HEK293 (cell line): ENCODE data around the gene MRPS6.

Source experiments
- CTCF ChIA-PET: fragments of 350-600 bp; formaldehyde crosslinking; extraction: SDS; loops from one replicate; lab custom pipeline; 2021; ENCODE audit warnings: antibody characterized with exemption; lab: Yijun Ruan, JAX
- POLR2A ChIA-PET: fragments of 300-600 bp; formaldehyde crosslinking; extraction: SDS; loops from one replicate; lab custom pipeline; 2020; ENCODE audit warnings: antibody characterized with exemption, inconsistent platforms; lab: Yijun Ruan, JAX
- H3K27ac ChIP-seq: fragments of 200-500 bp; sonication (Bioruptor generic); 2 replicates; pipeline ENCODE4 v1.5.1; 2014; ENCODE audit warnings: low read depth, low read length, control low read depth, inconsistent platforms; ENCODE audit errors: extremely low read depth
- H3K36me3 ChIP-seq, 2 experiments: fragments of 200-500 bp in 1 of 2; sonication (Bioruptor generic) in 1 of 2; 1 replicate in 1 of 2; 2 replicates in 1 of 2; pipeline ENCODE4 v1.5.1; 2014 to 2017; ENCODE audit warnings: inconsistent platforms in 2 of 2, low read length in 2 of 2; ENCODE audit not compliant: control insufficient read depth in 2 of 2, insufficient read depth in 1 of 2
- H3K4me1 ChIP-seq: fragments of 200-500 bp; sonication (Bioruptor generic); 2 replicates; pipeline ENCODE4 v1.5.1; 2014; ENCODE audit warnings: mild to moderate bottlenecking, low read length, inconsistent platforms; ENCODE audit not compliant: control insufficient read depth, insufficient read depth
- H3K4me3 ChIP-seq: 2 replicates; pipeline ENCODE4 v1.5.1; 2011; ENCODE audit warnings: low read depth, mild to moderate bottlenecking, control low read depth, low read length, moderate library complexity
- H3K9me3 ChIP-seq: fragments of 200-500 bp; sonication (Bioruptor generic); 2 replicates; pipeline ENCODE4 v1.5.1; 2014; ENCODE audit warnings: low read depth, low read length, inconsistent platforms; ENCODE audit not compliant: control insufficient read depth, insufficient read depth
- FEZF1 ChIP-seq: fragments of 450-650 bp; formaldehyde crosslinking; IDR thresholded peaks from 2 replicates; pipeline ENCODE4 v1.5.1; 2016; ENCODE audit warnings: missing biosample characterization, missing genetic modification characterization
- KLF8 ChIP-seq: fragments of 450-650 bp; formaldehyde crosslinking; IDR thresholded peaks from 2 replicates; pipeline ENCODE4 v1.5.1; 2016; ENCODE audit warnings: missing biosample characterization, missing genetic modification characterization
- PRDM1 ChIP-seq: fragments of 450-650 bp; formaldehyde crosslinking; IDR thresholded peaks from 2 replicates; pipeline ENCODE4; 2016; ENCODE audit warnings: missing biosample characterization, missing genetic modification characterization
- TRIM28 ChIP-seq: IDR thresholded peaks from 2 replicates; pipeline ENCODE4 v1.6.1; 2011; ENCODE audit warnings: low read length, control low read depth, borderline replicate concordance
- WT1 ChIP-seq: fragments of 450-650 bp; formaldehyde crosslinking; IDR thresholded peaks from 2 replicates; pipeline ENCODE4 v1.5.1; 2016; ENCODE audit warnings: missing biosample characterization, missing genetic modification characterization
- ZBTB48 ChIP-seq: fragments of 450-650 bp; formaldehyde crosslinking; IDR thresholded peaks from 2 replicates; pipeline ENCODE4 v1.5.1; 2016; ENCODE audit warnings: missing biosample characterization, missing genetic modification characterization
- ZBTB8A ChIP-seq: fragments of 450-650 bp; formaldehyde crosslinking; IDR thresholded peaks from 2 replicates; pipeline ENCODE4 v1.5.1; 2016; ENCODE audit warnings: missing biosample characterization, missing genetic modification characterization
- ZFHX2 ChIP-seq: fragments of 450-650 bp; formaldehyde crosslinking; conservative IDR thresholded peaks from 2 replicates; pipeline ENCODE4 v1.5.1; 2016; ENCODE audit warnings: missing biosample characterization, missing genetic modification characterization
- ZNF335 ChIP-seq: fragments of 450-650 bp; formaldehyde crosslinking; conservative IDR thresholded peaks from 2 replicates; pipeline ENCODE4 v1.5.1; 2016; ENCODE audit warnings: missing biosample characterization, missing genetic modification characterization
- ZNF510 ChIP-seq: fragments of 450-650 bp; formaldehyde crosslinking; IDR thresholded peaks from 2 replicates; pipeline ENCODE4 v1.5.1; 2018; ENCODE audit warnings: mild to moderate bottlenecking, missing genetic modification characterization, missing biosample characterization; ENCODE audit not compliant: insufficient replicate concordance
- ZNF549 ChIP-seq: fragments of 450-650 bp; IDR thresholded peaks from 2 replicates; pipeline ENCODE4 v1.5.1; 2018; ENCODE audit warnings: missing biosample characterization, missing genetic modification characterization, mild to moderate bottlenecking, inconsistent platforms, moderate library complexity
- ZNF558 ChIP-seq: fragments of 450-650 bp; formaldehyde crosslinking; IDR thresholded peaks from 2 replicates; pipeline ENCODE4 v1.5.1; 2016; ENCODE audit warnings: missing biosample characterization, missing genetic modification characterization
- ZNF561 ChIP-seq: fragments of 450-650 bp; IDR thresholded peaks from 2 replicates; pipeline ENCODE4 v1.5.1; 2018; ENCODE audit warnings: missing biosample characterization, missing genetic modification characterization, borderline replicate concordance
- ZNF596 ChIP-seq: fragments of 450-650 bp; IDR thresholded peaks from 2 replicates; pipeline ENCODE4 v1.5.0; 2018; ENCODE audit warnings: missing biosample characterization, mild to moderate bottlenecking, missing genetic modification characterization, moderate library complexity
- ZNF670 ChIP-seq: fragments of 450-650 bp; formaldehyde crosslinking; IDR thresholded peaks from 2 replicates; pipeline ENCODE4 v1.5.1; 2016; ENCODE audit warnings: missing biosample characterization, missing genetic modification characterization, low read depth
- ZNF76 ChIP-seq: fragments of 450-650 bp; formaldehyde crosslinking; IDR thresholded peaks from 2 replicates; pipeline ENCODE4; 2016; ENCODE audit warnings: low read depth, missing biosample characterization, missing genetic modification characterization, borderline replicate concordance
- ZNF768 ChIP-seq: fragments of 450-650 bp; formaldehyde crosslinking; IDR thresholded peaks from 2 replicates; pipeline ENCODE4 v1.5.1; 2018; ENCODE audit warnings: missing biosample characterization, mild to moderate bottlenecking, missing genetic modification characterization
- ZNF776 ChIP-seq: fragments of 450-650 bp; formaldehyde crosslinking; IDR thresholded peaks from 2 replicates; pipeline ENCODE4 v1.5.0; 2017; ENCODE audit warnings: missing biosample characterization, missing genetic modification characterization, borderline replicate concordance
- ZNF791 ChIP-seq: fragments of 450-650 bp; formaldehyde crosslinking; IDR thresholded peaks from 2 replicates; pipeline ENCODE4 v1.5.1; 2016; ENCODE audit warnings: missing biosample characterization, missing genetic modification characterization
- ZSCAN30 ChIP-seq: fragments of 450-650 bp; IDR thresholded peaks from 2 replicates; pipeline ENCODE4 v1.5.1; 2018; ENCODE audit warnings: missing biosample characterization, mild to moderate bottlenecking, missing genetic modification characterization, moderate library complexity
- ZXDB ChIP-seq: fragments of 450-650 bp; formaldehyde crosslinking; IDR thresholded peaks from 2 replicates; pipeline ENCODE4 v1.5.1; 2016; ENCODE audit warnings: missing biosample characterization, missing genetic modification characterization
- TF ChIP-seq, protein P1 (sequence below): fragments of 450-650 bp; IDR thresholded peaks from 2 replicates; pipeline ENCODE4 v1.5.1; 2018; ENCODE audit warnings: missing biosample characterization, mild to moderate bottlenecking, missing genetic modification characterization
- TF ChIP-seq, protein P2 (sequence below): fragments of 450-650 bp; formaldehyde crosslinking; IDR thresholded peaks from 2 replicates; pipeline ENCODE4 v1.5.1; 2016; ENCODE audit warnings: missing biosample characterization, missing genetic modification characterization
- TF ChIP-seq, protein P3 (sequence below): fragments of 450-650 bp; formaldehyde crosslinking; IDR thresholded peaks from 2 replicates; pipeline ENCODE4 v1.5.1; 2016; ENCODE audit warnings: missing biosample characterization, missing genetic modification characterization
- TF ChIP-seq, protein P4 (sequence below): IDR thresholded peaks from 2 replicates; pipeline ENCODE4 v1.6.1; 2011; ENCODE audit warnings: mild to moderate bottlenecking, low read depth, low read length, borderline replicate concordance
- TF ChIP-seq, protein P5 (sequence below): fragments of 450-650 bp; formaldehyde crosslinking; conservative IDR thresholded peaks from 2 replicates; pipeline ENCODE4 v1.5.1; 2016; ENCODE audit warnings: low read depth, missing biosample characterization, missing genetic modification characterization

Gene MRPS6

DNA sequence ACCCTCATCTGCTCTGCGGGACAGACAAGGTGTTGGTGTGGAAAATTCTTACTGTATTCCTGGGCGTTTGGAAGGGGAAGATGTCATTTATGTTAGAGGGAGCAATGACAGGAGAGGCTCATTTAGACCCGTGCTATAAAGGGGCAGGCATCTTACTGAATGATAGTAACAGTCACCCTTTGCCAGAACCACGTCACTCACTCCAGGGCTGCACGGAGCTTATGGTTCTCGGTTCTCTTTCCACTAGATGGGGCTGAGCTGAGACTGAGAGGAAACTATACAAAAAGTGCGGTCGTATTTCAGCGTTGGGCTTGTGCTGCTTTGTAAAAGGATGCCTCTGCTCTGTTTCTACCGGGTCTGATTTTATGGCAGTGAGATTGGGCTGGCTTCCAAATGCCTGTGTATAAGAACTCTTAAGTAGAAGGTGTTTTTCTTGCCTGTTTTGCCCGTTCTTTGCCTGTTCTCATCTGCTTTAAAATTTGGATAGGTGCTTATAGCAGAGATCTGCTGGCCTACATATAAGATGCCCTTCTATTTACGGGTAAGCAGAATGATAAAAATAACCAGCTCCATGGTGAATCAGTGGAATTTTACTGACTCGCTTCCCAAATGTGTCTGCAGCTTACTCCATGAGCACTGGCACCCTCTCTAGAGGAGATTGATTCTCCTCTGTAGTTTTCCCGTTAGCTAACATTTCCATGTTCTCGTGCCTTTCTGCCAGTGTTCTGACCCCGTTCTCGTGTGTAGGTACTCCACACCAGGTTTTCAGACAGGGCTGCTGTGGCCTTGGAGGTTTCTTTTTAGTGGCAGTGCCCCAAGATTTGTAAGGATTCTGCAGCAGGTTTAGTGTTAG lies 55.9 kb downstream of the MRPS6 start:
- peak overlapping the region; percentile 59 for H3K27ac ChIP-seq
- peaks cover 0 to 10% of the 10 kb centered on the region in 2 experiments; a peak in 1 of 3 replicates for H3K36me3 ChIP-seq
- CTCF ChIA-PET = interaction anchor here (0.7 to 2.9 kb wide), 11 partner anchors 9 to 504 kb away, joined by 3 to 12 read pairs (median 3); no protein-coding TSS in a partner anchor
- H3K4me3 ChIP-seq = no peak overlapping the region
- POLR2A ChIA-PET = interaction anchor here (0.9 kb wide), 1 partner anchor 56 kb away, joined by 3 read pairs; the partner anchor contains the start of genes MRPS6 and SLC5A3
- peaks cover 26% of the 10 kb centered on the region for H3K4me1 ChIP-seq
- no peaks in the 10 kb centered on the region for H3K9me3 ChIP-seq
- TF ChIP-seq TRIM28 = peak; percentile 94
- no peak for TF ChIP-seq ZNF561 (tag by site-specific recombination)
- 0 out of 2 replicates have a peak, but pooled peaks have one; percentile 14 for TF ChIP-seq ZNF558 (tag by site-specific recombination)
- TF ChIP-seq KLF8 = 0 out of 2 replicates have a peak, but pooled peaks have one; percentile 12
- TF ChIP-seq ZNF776 (tag by site-specific recombination) = no peak
- TF ChIP-seq, protein P1, sequence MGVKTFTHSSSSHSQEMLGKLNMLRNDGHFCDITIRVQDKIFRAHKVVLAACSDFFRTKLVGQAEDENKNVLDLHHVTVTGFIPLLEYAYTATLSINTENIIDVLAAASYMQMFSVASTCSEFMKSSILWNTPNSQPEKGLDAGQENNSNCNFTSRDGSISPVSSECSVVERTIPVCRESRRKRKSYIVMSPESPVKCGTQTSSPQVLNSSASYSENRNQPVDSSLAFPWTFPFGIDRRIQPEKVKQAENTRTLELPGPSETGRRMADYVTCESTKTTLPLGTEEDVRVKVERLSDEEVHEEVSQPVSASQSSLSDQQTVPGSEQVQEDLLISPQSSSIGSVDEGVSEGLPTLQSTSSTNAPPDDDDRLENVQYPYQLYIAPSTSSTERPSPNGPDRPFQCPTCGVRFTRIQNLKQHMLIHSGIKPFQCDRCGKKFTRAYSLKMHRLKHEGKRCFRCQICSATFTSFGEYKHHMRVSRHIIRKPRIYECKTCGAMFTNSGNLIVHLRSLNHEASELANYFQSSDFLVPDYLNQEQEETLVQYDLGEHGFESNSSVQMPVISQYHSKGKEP = no peak
- no peak for TF ChIP-seq ZNF76 (tag by site-specific recombination)
- 0 out of 2 replicates have a peak, but pooled peaks have one; percentile 30 for TF ChIP-seq FEZF1
- TF ChIP-seq PRDM1 (tag by site-specific recombination) = no peak
- TF ChIP-seq ZNF768 (tag by site-specific recombination) = no peak
- TF ChIP-seq, protein P2, sequence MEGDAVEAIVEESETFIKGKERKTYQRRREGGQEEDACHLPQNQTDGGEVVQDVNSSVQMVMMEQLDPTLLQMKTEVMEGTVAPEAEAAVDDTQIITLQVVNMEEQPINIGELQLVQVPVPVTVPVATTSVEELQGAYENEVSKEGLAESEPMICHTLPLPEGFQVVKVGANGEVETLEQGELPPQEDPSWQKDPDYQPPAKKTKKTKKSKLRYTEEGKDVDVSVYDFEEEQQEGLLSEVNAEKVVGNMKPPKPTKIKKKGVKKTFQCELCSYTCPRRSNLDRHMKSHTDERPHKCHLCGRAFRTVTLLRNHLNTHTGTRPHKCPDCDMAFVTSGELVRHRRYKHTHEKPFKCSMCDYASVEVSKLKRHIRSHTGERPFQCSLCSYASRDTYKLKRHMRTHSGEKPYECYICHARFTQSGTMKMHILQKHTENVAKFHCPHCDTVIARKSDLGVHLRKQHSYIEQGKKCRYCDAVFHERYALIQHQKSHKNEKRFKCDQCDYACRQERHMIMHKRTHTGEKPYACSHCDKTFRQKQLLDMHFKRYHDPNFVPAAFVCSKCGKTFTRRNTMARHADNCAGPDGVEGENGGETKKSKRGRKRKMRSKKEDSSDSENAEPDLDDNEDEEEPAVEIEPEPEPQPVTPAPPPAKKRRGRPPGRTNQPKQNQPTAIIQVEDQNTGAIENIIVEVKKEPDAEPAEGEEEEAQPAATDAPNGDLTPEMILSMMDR (tag by site-specific recombination) = peak; percentile 74; the same call in 1 of the 2 replicates
- no peak for TF ChIP-seq ZFHX2
- TF ChIP-seq ZNF596 (tag by site-specific recombination) = no peak
- 0 out of 2 replicates have a peak, but pooled peaks have one; percentile 11 for TF ChIP-seq ZSCAN30 (tag by site-specific recombination)
- TF ChIP-seq, protein P3, sequence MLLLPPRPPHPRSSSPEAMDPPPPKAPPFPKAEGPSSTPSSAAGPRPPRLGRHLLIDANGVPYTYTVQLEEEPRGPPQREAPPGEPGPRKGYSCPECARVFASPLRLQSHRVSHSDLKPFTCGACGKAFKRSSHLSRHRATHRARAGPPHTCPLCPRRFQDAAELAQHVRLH (tag by site-specific recombination) = no peak
- TF ChIP-seq, protein P4, sequence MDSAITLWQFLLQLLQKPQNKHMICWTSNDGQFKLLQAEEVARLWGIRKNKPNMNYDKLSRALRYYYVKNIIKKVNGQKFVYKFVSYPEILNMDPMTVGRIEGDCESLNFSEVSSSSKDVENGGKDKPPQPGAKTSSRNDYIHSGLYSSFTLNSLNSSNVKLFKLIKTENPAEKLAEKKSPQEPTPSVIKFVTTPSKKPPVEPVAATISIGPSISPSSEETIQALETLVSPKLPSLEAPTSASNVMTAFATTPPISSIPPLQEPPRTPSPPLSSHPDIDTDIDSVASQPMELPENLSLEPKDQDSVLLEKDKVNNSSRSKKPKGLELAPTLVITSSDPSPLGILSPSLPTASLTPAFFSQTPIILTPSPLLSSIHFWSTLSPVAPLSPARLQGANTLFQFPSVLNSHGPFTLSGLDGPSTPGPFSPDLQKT = no peak
- TF ChIP-seq ZNF670 (tag by site-specific recombination) = no peak
- TF ChIP-seq ZBTB48 (tag by site-specific recombination) = no peak
- TF ChIP-seq ZNF335 = peak; percentile 98
- peak; percentile 66 for TF ChIP-seq ZNF510 (tag by site-specific recombination)
- TF ChIP-seq ZBTB8A (tag by site-specific recombination) = 0 out of 2 replicates have a peak, but pooled peaks have one; percentile 33
- peak; percentile 60 for TF ChIP-seq ZXDB (tag by site-specific recombination)
- TF ChIP-seq ZNF549 (tag by site-specific recombination) = no peak
- TF ChIP-seq ZNF791 (tag by site-specific recombination) = no peak
- TF ChIP-seq, protein P5, sequence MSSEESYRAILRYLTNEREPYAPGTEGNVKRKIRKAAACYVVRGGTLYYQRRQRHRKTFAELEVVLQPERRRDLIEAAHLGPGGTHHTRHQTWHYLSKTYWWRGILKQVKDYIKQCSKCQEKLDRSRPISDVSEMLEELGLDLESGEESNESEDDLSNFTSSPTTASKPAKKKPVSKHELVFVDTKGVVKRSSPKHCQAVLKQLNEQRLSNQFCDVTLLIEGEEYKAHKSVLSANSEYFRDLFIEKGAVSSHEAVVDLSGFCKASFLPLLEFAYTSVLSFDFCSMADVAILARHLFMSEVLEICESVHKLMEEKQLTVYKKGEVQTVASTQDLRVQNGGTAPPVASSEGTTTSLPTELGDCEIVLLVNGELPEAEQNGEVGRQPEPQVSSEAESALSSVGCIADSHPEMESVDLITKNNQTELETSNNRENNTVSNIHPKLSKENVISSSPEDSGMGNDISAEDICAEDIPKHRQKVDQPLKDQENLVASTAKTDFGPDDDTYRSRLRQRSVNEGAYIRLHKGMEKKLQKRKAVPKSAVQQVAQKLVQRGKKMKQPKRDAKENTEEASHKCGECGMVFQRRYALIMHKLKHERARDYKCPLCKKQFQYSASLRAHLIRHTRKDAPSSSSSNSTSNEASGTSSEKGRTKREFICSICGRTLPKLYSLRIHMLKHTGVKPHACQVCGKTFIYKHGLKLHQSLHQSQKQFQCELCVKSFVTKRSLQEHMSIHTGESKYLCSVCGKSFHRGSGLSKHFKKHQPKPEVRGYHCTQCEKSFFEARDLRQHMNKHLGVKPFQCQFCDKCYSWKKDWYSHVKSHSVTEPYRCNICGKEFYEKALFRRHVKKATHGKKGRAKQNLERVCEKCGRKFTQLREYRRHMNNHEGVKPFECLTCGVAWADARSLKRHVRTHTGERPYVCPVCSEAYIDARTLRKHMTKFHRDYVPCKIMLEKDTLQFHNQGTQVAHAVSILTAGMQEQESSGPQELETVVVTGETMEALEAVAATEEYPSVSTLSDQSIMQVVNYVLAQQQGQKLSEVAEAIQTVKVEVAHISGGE = peak; percentile 69
- TF ChIP-seq WT1 (tag by site-specific recombination) = peak; percentile 59; the same call in 1 of the 2 replicates
